Activated naive CD8-positive, alpha-beta T cell treated with anti-CD3 and anti-CD28 coated beads for 36 hours (primary cell): ENCODE results near the gene ARSJ. TPM values are rescaled to one million over a fixed set of nuclear protein-coding genes. Genes with fewer than 3 reads are reported as not detected.

Experiments used
- DNase-seq: peaks from one replicate; pipeline ENCODE4 v3.0.0; 2021
- H3K27ac Mint-ChIP-seq: one replicate; pipeline ENCODE4 v1.8.0; 2022; ENCODE audit warnings: mild to moderate bottlenecking, moderate library complexity, mixed read lengths
- H3K27me3 Mint-ChIP-seq: one replicate; pipeline ENCODE4 v1.8.0; 2022; ENCODE audit warnings: mild to moderate bottlenecking, mixed read lengths
- H3K36me3 Mint-ChIP-seq: one replicate; pipeline ENCODE4 v1.8.0; 2021; ENCODE audit warnings: mild to moderate bottlenecking, mixed read lengths
- H3K4me1 Mint-ChIP-seq: one replicate; pipeline ENCODE4 v1.8.0; 2021; ENCODE audit warnings: mixed read lengths
- H3K4me3 Mint-ChIP-seq: one replicate; pipeline ENCODE4 v1.8.0; 2022; ENCODE audit warnings: mild to moderate bottlenecking, moderate library complexity, mixed read lengths
- H3K9me3 Mint-ChIP-seq: one replicate; pipeline ENCODE4 v1.8.0; 2022; ENCODE audit warnings: mixed read lengths
- total RNA-seq, 2 experiments: library from RNA; stranded (reverse); gene quantifications; one replicate each; pipeline ENCODE4 v1.2.3, GENCODE V29; 2021

The ARSJ gene
- total RNA-seq, 2 experiments from 2014 or later, result not detected

GRCh38 chr4:113878668-113879067 is 100.8 kb downstream of the ARSJ start:
- H3K4me3 Mint-ChIP-seq, result no peak overlapping the region
- no peak overlapping the region for H3K27ac Mint-ChIP-seq
- no peaks in the 10 kb centered on the region for H3K27me3 Mint-ChIP-seq
- H3K36me3 Mint-ChIP-seq, result no peaks in the 10 kb centered on the region
- no peaks in the 10 kb centered on the region for H3K9me3 Mint-ChIP-seq
- DNase-seq, result no peak
- H3K4me1 Mint-ChIP-seq, result peaks cover 14% of the 10 kb centered on the region

- Mint-ChIP-seq H3K36me3 (peaks cover 17% of the 10 kb centered on the region), H3K4me3 (no peak overlapping the region), H3K27me3 (no peaks in the 10 kb centered on the region), H3K9me3 (peaks cover 16% of the 10 kb centered on the region), H3K27ac (no peak overlapping the region), H3K4me1 (peaks cover 14% of the 10 kb centered on the region)
- DNase-seq, result no peak
Observed at GRCh38 chr4:113874480-113874879, 105.0 kb downstream of the ARSJ start.

GRCh38 chr4:113873508-113873907 is 105.9 kb downstream of the ARSJ start:
- H3K27me3 Mint-ChIP-seq, result no peaks in the 10 kb centered on the region
- H3K9me3 Mint-ChIP-seq, result peaks cover 18% of the 10 kb centered on the region
- H3K4me3 Mint-ChIP-seq, result no peak overlapping the region
- H3K27ac Mint-ChIP-seq, result no peak overlapping the region
- H3K36me3 Mint-ChIP-seq, result peaks cover 22% of the 10 kb centered on the region
- peaks cover 14% of the 10 kb centered on the region for H3K4me1 Mint-ChIP-seq
- DNase-seq, result no peak

GRCh38 chr4:113872426-113873260 is 106.8 kb downstream of the ARSJ start:
- no peak overlapping the region for H3K4me3 Mint-ChIP-seq
- H3K27me3 Mint-ChIP-seq, result no peaks in the 10 kb centered on the region
- peaks cover 18% of the 10 kb centered on the region for H3K9me3 Mint-ChIP-seq
- H3K36me3 Mint-ChIP-seq, result peaks cover 22% of the 10 kb centered on the region
- no peak for DNase-seq
- peaks cover 14% of the 10 kb centered on the region for H3K4me1 Mint-ChIP-seq
- no peak overlapping the region for H3K27ac Mint-ChIP-seq

GRCh38 chr4:113871080-113871479 is 108.4 kb downstream of the ARSJ start:
- peaks cover 20% of the 10 kb centered on the region for H3K9me3 Mint-ChIP-seq
- no peak for DNase-seq
- H3K36me3 Mint-ChIP-seq, result peaks cover 22% of the 10 kb centered on the region
- no peaks in the 10 kb centered on the region for H3K27me3 Mint-ChIP-seq
- H3K4me1 Mint-ChIP-seq, result peaks cover 14% of the 10 kb centered on the region
- H3K27ac Mint-ChIP-seq, result no peak overlapping the region
- no peak overlapping the region for H3K4me3 Mint-ChIP-seq

GRCh38 chr4:113869743-113870375 is 109.6 kb downstream of the ARSJ start:
- Mint-ChIP-seq H3K9me3 (peaks cover 20% of the 10 kb centered on the region), H3K4me3 (no peak overlapping the region), H3K27ac (peak overlapping the region; percentile 79), H3K36me3 (peaks cover 22% of the 10 kb centered on the region), H3K27me3 (no peaks in the 10 kb centered on the region), H3K4me1 (peaks cover 14% of the 10 kb centered on the region)
- DNase-seq, result peak; percentile 66

GRCh38 chr4:113866611-113867010 is 112.8 kb downstream of the ARSJ start:
- Mint-ChIP-seq H3K27ac (no peak overlapping the region), H3K4me1 (peaks cover 12% of the 10 kb centered on the region), H3K27me3 (no peaks in the 10 kb centered on the region), H3K9me3 (peaks cover 17% of the 10 kb centered on the region), H3K4me3 (no peak overlapping the region), H3K36me3 (peaks cover 20% of the 10 kb centered on the region)
- DNase-seq, result no peak

- H3K4me3 Mint-ChIP-seq, result no peak overlapping the region
- H3K4me1 Mint-ChIP-seq, result no peaks in the 10 kb centered on the region
- H3K27ac Mint-ChIP-seq, result no peak overlapping the region
- peaks cover 6% of the 10 kb centered on the region for H3K9me3 Mint-ChIP-seq
- H3K27me3 Mint-ChIP-seq, result no peaks in the 10 kb centered on the region
- H3K36me3 Mint-ChIP-seq, result no peaks in the 10 kb centered on the region
- DNase-seq, result no peak
Observed at GRCh38 chr4:113858924-113859323, 120.5 kb downstream of the ARSJ start.

GRCh38 chr4:113851816-113852215 is 127.6 kb downstream of the ARSJ start:
- Mint-ChIP-seq H3K4me3 (no peak overlapping the region), H3K27me3 (no peaks in the 10 kb centered on the region), H3K9me3 (peaks cover 3% of the 10 kb centered on the region), H3K27ac (no peak overlapping the region), H3K36me3 (no peaks in the 10 kb centered on the region), H3K4me1 (no peaks in the 10 kb centered on the region)
- no peak for DNase-seq

Other genes with a start within 250 kb of the ARSJ start
- 10 to 100 TPM; 42.8 to 46.7 TPM for gene CAMK2D, start 217.9 kb downstream of the ARSJ start, total RNA-seq